Measurements from ENCODE around the gene PIP4P1.

Gene PIP4P1

GRCh38 chr14:20429801-20430669 lies 31.2 kb downstream of the PIP4P1 start:
- Histone ChIP-seq H3K9ac (ENCODE audit: insufficient read length, low read depth) (no peak overlapping the region), H3K4me1 (ENCODE audit: insufficient read depth, insufficient read length) (no peaks in the 10 kb centered on the region), H3K27me3 (ENCODE audit: insufficient read depth, insufficient read length) (no peaks in the 10 kb centered on the region), H3K4me3 (ENCODE audit: insufficient read length, low read depth) (no peak overlapping the region), H3K9me3 (ENCODE audit: insufficient read depth, low read length) (no peaks in the 10 kb centered on the region), H3K36me3 (ENCODE audit: insufficient read depth, insufficient read length, low read length) (no peaks in the 10 kb centered on the region)
- no peak for DNase-seq (ENCODE audit: low read depth, low spot score)
- TF ChIP-seq YY1 (IDR thresholded peaks at IDR 0.05; ENCODE audit: insufficient read depth, insufficient read length): no peak
- TF ChIP-seq ZNF274 (IDR thresholded peaks at IDR 0.05; ENCODE audit: low read depth, low read length): no peak
- TF ChIP-seq SUZ12 (IDR thresholded peaks at IDR 0.05; ENCODE audit: extremely low read depth, insufficient read depth, insufficient read length): no peak

GRCh38 chr14:20428802-20429201 lies 32.4 kb downstream of the PIP4P1 start:
- DNase-seq (ENCODE audit: low read depth, low spot score): no peak
- Histone ChIP-seq H3K9ac (ENCODE audit: insufficient read length, low read depth) (no peak overlapping the region), H3K4me3 (ENCODE audit: insufficient read length, low read depth) (no peak overlapping the region), H3K36me3 (ENCODE audit: insufficient read depth, insufficient read length, low read length) (no peaks in the 10 kb centered on the region), H3K27me3 (ENCODE audit: insufficient read depth, insufficient read length) (no peaks in the 10 kb centered on the region), H3K4me1 (ENCODE audit: insufficient read depth, insufficient read length) (no peaks in the 10 kb centered on the region), H3K9me3 (ENCODE audit: insufficient read depth, low read length) (no peaks in the 10 kb centered on the region)
- TF ChIP-seq ZNF274 (IDR thresholded peaks at IDR 0.05; ENCODE audit: low read depth, low read length): no peak
- no peak for TF ChIP-seq YY1 (IDR thresholded peaks at IDR 0.05; ENCODE audit: insufficient read depth, insufficient read length)
- no peak for TF ChIP-seq SUZ12 (IDR thresholded peaks at IDR 0.05; ENCODE audit: extremely low read depth, insufficient read depth, insufficient read length)

GRCh38 chr14:20428010-20428365 lies 33.2 kb downstream of the PIP4P1 start:
- no peak for TF ChIP-seq ZNF274 (IDR thresholded peaks at IDR 0.05; ENCODE audit: low read depth, low read length)
- no peak for TF ChIP-seq YY1 (IDR thresholded peaks at IDR 0.05; ENCODE audit: insufficient read depth, insufficient read length)
- TF ChIP-seq SUZ12 (IDR thresholded peaks at IDR 0.05; ENCODE audit: extremely low read depth, insufficient read depth, insufficient read length): no peak
- Histone ChIP-seq H3K36me3 (ENCODE audit: insufficient read depth, insufficient read length, low read length) (no peaks in the 10 kb centered on the region), H3K4me1 (ENCODE audit: insufficient read depth, insufficient read length) (no peaks in the 10 kb centered on the region), H3K9ac (ENCODE audit: insufficient read length, low read depth) (no peak overlapping the region), H3K4me3 (ENCODE audit: insufficient read length, low read depth) (no peak overlapping the region), H3K27me3 (ENCODE audit: insufficient read depth, insufficient read length) (no peaks in the 10 kb centered on the region), H3K9me3 (ENCODE audit: insufficient read depth, low read length) (no peaks in the 10 kb centered on the region)
- DNase-seq (ENCODE audit: low read depth, low spot score): no peak

- Histone ChIP-seq H3K27me3 (ENCODE audit: insufficient read depth, insufficient read length) (no peaks in the 10 kb centered on the region), H3K4me3 (ENCODE audit: insufficient read length, low read depth) (no peak overlapping the region), H3K4me1 (ENCODE audit: insufficient read depth, insufficient read length) (no peaks in the 10 kb centered on the region), H3K9ac (ENCODE audit: insufficient read length, low read depth) (no peak overlapping the region), H3K36me3 (ENCODE audit: insufficient read depth, insufficient read length, low read length) (no peaks in the 10 kb centered on the region), H3K9me3 (ENCODE audit: insufficient read depth, low read length) (no peaks in the 10 kb centered on the region)
- no peak for DNase-seq (ENCODE audit: low read depth, low spot score)
- no peak for TF ChIP-seq ZNF274 (IDR thresholded peaks at IDR 0.05; ENCODE audit: low read depth, low read length)
- TF ChIP-seq YY1 (IDR thresholded peaks at IDR 0.05; ENCODE audit: insufficient read depth, insufficient read length): no peak
- TF ChIP-seq SUZ12 (IDR thresholded peaks at IDR 0.05; ENCODE audit: extremely low read depth, insufficient read depth, insufficient read length): no peak
Observed at GRCh38 chr14:20427231-20428009, 33.8 kb downstream of the PIP4P1 start.

GRCh38 chr14:20424851-20425250 lies 36.4 kb downstream of the PIP4P1 start:
- no peak for DNase-seq (ENCODE audit: low read depth, low spot score)
- peaks cover 2% of the 10 kb centered on the region for H3K4me1 ChIP-seq (ENCODE audit: insufficient read depth, insufficient read length)
- no peak for TF ChIP-seq ZNF274 (IDR thresholded peaks at IDR 0.05; ENCODE audit: low read depth, low read length)
- TF ChIP-seq SUZ12 (IDR thresholded peaks at IDR 0.05; ENCODE audit: extremely low read depth, insufficient read depth, insufficient read length): no peak
- no peak for TF ChIP-seq YY1 (IDR thresholded peaks at IDR 0.05; ENCODE audit: insufficient read depth, insufficient read length)
- no peak overlapping the region for H3K4me3 ChIP-seq (ENCODE audit: insufficient read length, low read depth)
- H3K9ac ChIP-seq (ENCODE audit: insufficient read length, low read depth): no peak overlapping the region
- H3K27me3 ChIP-seq (ENCODE audit: insufficient read depth, insufficient read length): no peaks in the 10 kb centered on the region
- no peaks in the 10 kb centered on the region for H3K9me3 ChIP-seq (ENCODE audit: insufficient read depth, low read length)
- H3K36me3 ChIP-seq (ENCODE audit: insufficient read depth, insufficient read length, low read length): no peaks in the 10 kb centered on the region

GRCh38 chr14:20422886-20423285 lies 38.3 kb downstream of the PIP4P1 start:
- DNase-seq (ENCODE audit: low read depth, low spot score): no peak
- H3K36me3 ChIP-seq (ENCODE audit: insufficient read depth, insufficient read length, low read length): no peaks in the 10 kb centered on the region
- no peak overlapping the region for H3K4me3 ChIP-seq (ENCODE audit: insufficient read length, low read depth)
- peaks cover 2% of the 10 kb centered on the region for H3K4me1 ChIP-seq (ENCODE audit: insufficient read depth, insufficient read length)
- H3K27me3 ChIP-seq (ENCODE audit: insufficient read depth, insufficient read length): no peaks in the 10 kb centered on the region
- no peaks in the 10 kb centered on the region for H3K9me3 ChIP-seq (ENCODE audit: insufficient read depth, low read length)
- no peak for TF ChIP-seq SUZ12 (IDR thresholded peaks at IDR 0.05; ENCODE audit: extremely low read depth, insufficient read depth, insufficient read length)
- no peak for TF ChIP-seq YY1 (IDR thresholded peaks at IDR 0.05; ENCODE audit: insufficient read depth, insufficient read length)
- H3K9ac ChIP-seq (ENCODE audit: insufficient read length, low read depth): no peak overlapping the region

GRCh38 chr14:20421267-20421666 lies 40.0 kb downstream of the PIP4P1 start:
- Histone ChIP-seq H3K27me3 (ENCODE audit: insufficient read depth, insufficient read length) (no peaks in the 10 kb centered on the region), H3K4me3 (ENCODE audit: insufficient read length, low read depth) (no peak overlapping the region), H3K9ac (ENCODE audit: insufficient read length, low read depth) (no peak overlapping the region), H3K9me3 (ENCODE audit: insufficient read depth, low read length) (no peaks in the 10 kb centered on the region), H3K36me3 (ENCODE audit: insufficient read depth, insufficient read length, low read length) (no peaks in the 10 kb centered on the region), H3K4me1 (ENCODE audit: insufficient read depth, insufficient read length) (peaks cover 2% of the 10 kb centered on the region)
- TF ChIP-seq ZNF274 (IDR thresholded peaks at IDR 0.05; ENCODE audit: low read depth, low read length) (no peak), SUZ12 (IDR thresholded peaks at IDR 0.05; ENCODE audit: extremely low read depth, insufficient read depth, insufficient read length) (no peak), YY1 (IDR thresholded peaks at IDR 0.05; ENCODE audit: insufficient read depth, insufficient read length) (no peak)
- no peak for DNase-seq (ENCODE audit: low read depth, low spot score)

Data from NT2/D1 (cell line).